NCI-H2227 treated with DMSO at 0.1 percent for 48 hours (cell line): ENCODE measurements around the gene AHCTF1.

Experiments used
- DNase-seq: peaks from one replicate; lab custom pipeline; 2025; lab: John Stamatoyannopoulos, UW

AHCTF1 gene

GRCh38 chr1:246798107-246798506 is 133.6 kb downstream of the AHCTF1 start:
- DNase-seq, result no peak

- DNase-seq, result no peak
Measured at GRCh38 chr1:246797597-246797996, 134.2 kb downstream of the AHCTF1 start.

- no peak for DNase-seq
Measured at GRCh38 chr1:246797157-246797556, 134.6 kb downstream of the AHCTF1 start.

- no peak for DNase-seq
Measured at GRCh38 chr1:246795906-246796694, 135.6 kb downstream of the AHCTF1 start.

- no peak for DNase-seq
Measured at GRCh38 chr1:246794828-246795671, 136.7 kb downstream of the AHCTF1 start.

- DNase-seq, result no peak
Measured at GRCh38 chr1:246794048-246794827, 137.5 kb downstream of the AHCTF1 start.

GRCh38 chr1:246793356-246793896 is 138.3 kb downstream of the AHCTF1 start:
- DNase-seq, result no peak

GRCh38 chr1:246792603-246793002 is 139.1 kb downstream of the AHCTF1 start:
- no peak for DNase-seq

- DNase-seq, result no peak
Measured at GRCh38 chr1:246791303-246791918, 140.3 kb downstream of the AHCTF1 start.

- no peak for DNase-seq
Measured at GRCh38 chr1:246790833-246791232, 140.9 kb downstream of the AHCTF1 start.

GRCh38 chr1:246790364-246790763 is 141.4 kb downstream of the AHCTF1 start:
- DNase-seq, result no peak

- DNase-seq, result no peak
Measured at GRCh38 chr1:246789454-246790339, 142.1 kb downstream of the AHCTF1 start.
